ENCODE measurements around the gene AMOTL2. TPM values are rescaled to one million over a fixed set of nuclear protein-coding genes. Genes with fewer than 3 reads are reported as not detected.

AMOTL2 gene
- total and polyA plus RNA-seq, 2 experiments from 2014 or later: 156 to 347 TPM

GRCh38 chr3:134369861-134370596, 4.2 kb downstream of the AMOTL2 start:
- peak overlapping the region; percentile 99 for H3K27ac ChIP-seq
- peak overlapping the region; percentile 95 for H3K4me2 ChIP-seq (ENCODE audit: unreplicated experiment)
- 92 to 94% methylated on average over 2 of the region's 2 CpGs for WGBS, 2 experiments (ENCODE audit: low coverage in 1 of 2, low lambda C conversion rate in 2 of 2, missing lambda C conversion rate in 2 of 2)
- in situ Hi-C loops (cut with MboI): no loop called here
- H3K36me3 ChIP-seq (ENCODE audit: low read depth): peaks cover 78% of the 10 kb centered on the region
- H3K9me3 ChIP-seq (ENCODE audit: low read depth): no peaks in the 10 kb centered on the region
- no peaks in the 10 kb centered on the region for H3K9me2 ChIP-seq (ENCODE audit: insufficient read depth)
- peaks cover 81% of the 10 kb centered on the region for H3K79me2 ChIP-seq (ENCODE audit: insufficient read depth)
- H3K4me1 ChIP-seq (ENCODE audit: insufficient read depth): peaks cover 65% of the 10 kb centered on the region
- H3K27me3 ChIP-seq (replicated peaks; ENCODE audit: insufficient read depth): no peaks in the 10 kb centered on the region
- H2AFZ ChIP-seq: no peak overlapping the region
- TF ChIP-seq EZH2phosphoT487 (IDR thresholded peaks at IDR 0.05; ENCODE audit: insufficient read depth, low read depth) (no peak), EZH2 (IDR thresholded peaks at IDR 0.05; ENCODE audit: insufficient read depth, poor library complexity, severe bottlenecking) (no peak)
- no peaks in the 10 kb centered on the region for H4K20me1 ChIP-seq (ENCODE audit: insufficient read depth)
- peak overlapping the region; percentile 100 for H3K9ac ChIP-seq
- H3K4me3 ChIP-seq: peak overlapping the region; percentile 100
- peaks cover 77% of the 10 kb centered on the region for H3F3A ChIP-seq (ENCODE audit: insufficient read depth)
- peak; percentile 33 for DNase-seq

GRCh38 chr3:134369231-134369741, 5.0 kb downstream of the AMOTL2 start:
- Histone ChIP-seq H3K9me2 (ENCODE audit: insufficient read depth) (no peaks in the 10 kb centered on the region), H2AFZ (no peak overlapping the region), H3K9ac (peak overlapping the region; percentile 100), H3K9me3 (ENCODE audit: low read depth) (no peaks in the 10 kb centered on the region), H4K20me1 (ENCODE audit: insufficient read depth) (no peaks in the 10 kb centered on the region), H3K79me2 (ENCODE audit: insufficient read depth) (peaks cover 81% of the 10 kb centered on the region), H3K4me3 (peak overlapping the region; percentile 100), H3K4me2 (ENCODE audit: unreplicated experiment) (peak overlapping the region; percentile 95), H3K27me3 (replicated peaks; ENCODE audit: insufficient read depth) (no peaks in the 10 kb centered on the region), H3K27ac (peak overlapping the region; percentile 99), H3F3A (ENCODE audit: insufficient read depth) (peaks cover 85% of the 10 kb centered on the region), H3K36me3 (ENCODE audit: low read depth) (peaks cover 81% of the 10 kb centered on the region), H3K4me1 (ENCODE audit: insufficient read depth) (peaks cover 72% of the 10 kb centered on the region)
- peak; percentile 78 for DNase-seq
- WGBS, 2 experiments (ENCODE audit: low coverage in 1 of 2, low lambda C conversion rate in 2 of 2, missing lambda C conversion rate in 2 of 2): 49 to 52% methylated on average over 10 of the region's 10 CpGs
- no peak for TF ChIP-seq EZH2 (IDR thresholded peaks at IDR 0.05; ENCODE audit: insufficient read depth, poor library complexity, severe bottlenecking)
- TF ChIP-seq EZH2phosphoT487 (IDR thresholded peaks at IDR 0.05; ENCODE audit: insufficient read depth, low read depth): no peak
- in situ Hi-C loops (cut with MboI): no loop called here

- H3K9me2 ChIP-seq (ENCODE audit: insufficient read depth): no peaks in the 10 kb centered on the region
- H2AFZ ChIP-seq: no peak overlapping the region
- no peaks in the 10 kb centered on the region for H3K27me3 ChIP-seq (replicated peaks; ENCODE audit: insufficient read depth)
- peak overlapping the region; percentile 100 for H3K9ac ChIP-seq
- H3K27ac ChIP-seq: peak overlapping the region; percentile 99
- H3K4me3 ChIP-seq: peak overlapping the region; percentile 100
- H3K36me3 ChIP-seq (ENCODE audit: low read depth): peaks cover 82% of the 10 kb centered on the region
- peak; percentile 8 for DNase-seq
- no peaks in the 10 kb centered on the region for H3K9me3 ChIP-seq (ENCODE audit: low read depth)
- no peaks in the 10 kb centered on the region for H4K20me1 ChIP-seq (ENCODE audit: insufficient read depth)
- TF ChIP-seq EZH2phosphoT487 (IDR thresholded peaks at IDR 0.05; ENCODE audit: insufficient read depth, low read depth) (no peak), EZH2 (IDR thresholded peaks at IDR 0.05; ENCODE audit: insufficient read depth, poor library complexity, severe bottlenecking) (no peak)
- peaks cover 79% of the 10 kb centered on the region for H3K79me2 ChIP-seq (ENCODE audit: insufficient read depth)
- peaks cover 75% of the 10 kb centered on the region for H3K4me1 ChIP-seq (ENCODE audit: insufficient read depth)
- in situ Hi-C loops (cut with MboI): no loop called here
- peaks cover 86% of the 10 kb centered on the region for H3F3A ChIP-seq (ENCODE audit: insufficient read depth)
- peak overlapping the region; percentile 95 for H3K4me2 ChIP-seq (ENCODE audit: unreplicated experiment)
- WGBS, 2 experiments (ENCODE audit: low coverage in 1 of 2, low lambda C conversion rate in 2 of 2, missing lambda C conversion rate in 2 of 2): 86 to 90% methylated on average over 4 of the region's 4 CpGs
Observed at GRCh38 chr3:134368751-134369105, 5.5 kb downstream of the AMOTL2 start.

- Histone ChIP-seq H2AFZ (no peak overlapping the region), H3K9me2 (ENCODE audit: insufficient read depth) (no peaks in the 10 kb centered on the region), H3K4me2 (ENCODE audit: unreplicated experiment) (peak overlapping the region; percentile 95), H4K20me1 (ENCODE audit: insufficient read depth) (no peaks in the 10 kb centered on the region), H3K4me3 (peak overlapping the region; percentile 100), H3K27me3 (replicated peaks; ENCODE audit: insufficient read depth) (no peaks in the 10 kb centered on the region), H3K79me2 (ENCODE audit: insufficient read depth) (peaks cover 79% of the 10 kb centered on the region), H3K36me3 (ENCODE audit: low read depth) (peaks cover 84% of the 10 kb centered on the region), H3K4me1 (ENCODE audit: insufficient read depth) (peaks cover 81% of the 10 kb centered on the region), H3K9me3 (ENCODE audit: low read depth) (no peaks in the 10 kb centered on the region), H3K27ac (peak overlapping the region; percentile 99), H3K9ac (peak overlapping the region; percentile 100), H3F3A (ENCODE audit: insufficient read depth) (peaks cover 89% of the 10 kb centered on the region)
- TF ChIP-seq EZH2phosphoT487 (IDR thresholded peaks at IDR 0.05; ENCODE audit: insufficient read depth, low read depth) (no peak), EZH2 (IDR thresholded peaks at IDR 0.05; ENCODE audit: insufficient read depth, poor library complexity, severe bottlenecking) (no peak)
- DNase-seq: peak; percentile 47
- WGBS, 2 experiments (ENCODE audit: low coverage in 1 of 2, low lambda C conversion rate in 2 of 2, missing lambda C conversion rate in 2 of 2): 87 to 94% methylated on average over 8 of the region's 8 CpGs
- in situ Hi-C loops (cut with MboI): no loop called here
Observed at GRCh38 chr3:134367869-134368750, 6.1 kb downstream of the AMOTL2 start.
